GM19438 (cell line): ENCODE results near the gene ZNF318.
"Not testable (repeated sequence)": the region's sequence is repeated elsewhere in the genome, so short reads cannot be mapped to it uniquely, and the experiment has no call there.

Experiments
- ATAC-seq: cut with Tn5 transposase; IDR thresholded peaks from one replicate; pipeline ENCODE4 v1.9.1; 2021; ENCODE audit warnings: low read depth; ENCODE audit not compliant: unreplicated experiment

ZNF318 gene

DNA sequence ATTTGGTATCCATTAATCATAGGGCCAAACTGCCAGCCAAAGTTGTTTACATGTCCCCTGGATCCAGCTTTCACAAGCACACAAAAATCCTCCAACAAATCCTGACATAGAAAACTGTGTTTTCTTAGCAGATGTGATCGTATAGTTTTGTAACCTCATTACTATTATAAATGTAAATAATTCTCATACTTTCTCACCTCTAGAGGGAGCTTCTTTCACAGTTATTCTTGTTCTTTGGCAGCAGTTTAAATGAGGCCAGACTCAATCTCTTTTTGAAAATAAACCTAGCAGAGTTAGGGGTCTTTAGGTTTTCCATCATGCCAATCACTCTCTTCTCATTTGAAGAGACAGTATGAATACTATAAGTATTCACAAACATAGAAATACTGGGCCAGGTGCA lies 17.0 kb upstream of the ZNF318 start:
- no peak for ATAC-seq

DNA sequence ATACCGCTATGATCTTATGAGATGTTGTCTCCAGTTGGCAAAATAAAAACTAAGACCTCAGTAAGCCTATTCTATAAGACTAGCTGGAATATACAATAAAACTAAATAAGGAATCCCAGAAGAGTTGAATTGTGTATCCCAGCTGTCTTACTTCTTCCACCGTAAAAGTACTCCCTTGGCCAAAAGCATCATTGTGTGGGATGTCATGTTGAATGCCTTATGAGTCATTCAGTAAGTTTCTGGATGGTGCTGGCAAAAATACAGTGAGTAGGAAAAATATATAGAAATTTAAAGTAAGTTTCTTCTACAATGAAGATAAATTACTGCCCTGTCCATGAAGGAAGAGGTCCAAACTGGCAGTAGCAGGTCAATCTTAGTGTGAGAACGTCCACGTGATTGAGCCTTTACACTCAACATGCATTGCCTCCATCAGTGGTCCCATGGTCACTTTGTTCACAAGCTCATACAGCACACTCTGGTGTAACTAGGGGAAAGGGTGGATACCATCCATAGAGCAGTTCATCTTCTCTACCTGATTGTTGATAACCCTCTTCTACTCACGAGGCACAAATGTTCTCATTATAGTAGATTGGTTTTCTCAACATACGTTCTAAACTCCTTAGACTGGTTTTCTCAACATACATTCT lies 13.7 kb upstream of the ZNF318 start:
- no peak for ATAC-seq

DNA sequence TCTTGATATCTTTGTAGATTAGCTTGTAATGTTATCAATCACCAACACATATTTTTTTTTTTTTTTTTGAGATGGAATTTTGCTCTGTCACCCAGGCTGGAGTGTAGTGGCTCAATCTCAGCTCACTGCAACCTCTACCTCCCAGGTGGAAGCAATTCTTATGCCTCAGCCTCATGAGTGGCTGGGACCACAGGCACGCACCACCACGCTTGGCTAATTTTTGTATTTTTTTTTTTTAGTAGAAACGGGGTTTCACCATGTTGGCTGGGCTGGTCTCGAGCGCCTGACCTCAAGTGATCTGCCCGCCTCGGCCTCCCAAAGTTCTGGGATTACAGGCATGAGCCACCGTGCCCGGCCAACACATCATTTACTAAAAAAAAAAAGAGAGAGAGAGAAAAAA lies 11.4 kb upstream of the ZNF318 start:
- ATAC-seq, result not testable (repeated sequence)

DNA sequence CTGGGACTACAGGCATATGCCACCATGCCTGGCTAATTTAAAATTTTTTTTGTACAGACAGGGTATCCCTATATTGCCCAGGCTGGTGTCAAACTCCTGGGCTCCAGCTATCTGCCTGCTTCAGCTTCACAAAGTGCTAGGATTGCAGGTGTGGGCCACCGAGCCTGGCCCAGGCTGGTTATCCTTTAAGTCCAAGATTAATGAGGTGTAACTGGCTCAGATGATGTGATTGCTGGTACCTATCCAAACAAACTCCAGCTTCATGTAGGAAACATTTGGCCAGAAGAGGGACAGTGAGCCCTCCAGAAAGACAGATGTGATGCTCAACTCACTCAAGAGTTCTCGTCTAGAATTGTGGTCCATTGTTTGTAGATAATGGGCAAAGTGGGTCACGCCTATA lies 9.2 kb upstream of the ZNF318 start:
- no peak for ATAC-seq

DNA sequence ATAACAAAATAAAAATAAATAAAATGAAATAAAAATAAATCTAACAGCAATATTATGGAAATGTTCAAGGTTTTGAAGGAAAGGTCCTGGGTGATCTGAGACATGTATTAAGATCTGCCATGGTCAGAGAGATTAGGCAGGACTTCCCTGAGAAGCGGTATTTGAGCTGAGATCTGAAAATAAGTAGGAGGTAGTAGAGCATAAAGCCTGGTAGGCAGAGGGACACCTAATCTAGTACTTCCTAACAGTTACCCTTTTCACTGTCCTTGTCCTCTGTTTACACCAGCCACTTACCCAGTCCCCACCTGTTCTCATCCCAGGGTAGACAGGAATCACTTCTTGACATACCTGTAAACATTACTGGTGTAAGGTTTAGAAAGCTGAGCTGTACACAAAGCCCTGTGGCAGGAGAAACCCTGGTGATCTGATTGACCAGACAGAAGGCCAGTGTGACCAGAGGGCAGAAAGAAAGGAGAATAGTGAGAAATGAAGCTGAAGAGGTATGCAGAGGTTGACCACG lies 8.3 kb upstream of the ZNF318 start:
- no peak for ATAC-seq

DNA sequence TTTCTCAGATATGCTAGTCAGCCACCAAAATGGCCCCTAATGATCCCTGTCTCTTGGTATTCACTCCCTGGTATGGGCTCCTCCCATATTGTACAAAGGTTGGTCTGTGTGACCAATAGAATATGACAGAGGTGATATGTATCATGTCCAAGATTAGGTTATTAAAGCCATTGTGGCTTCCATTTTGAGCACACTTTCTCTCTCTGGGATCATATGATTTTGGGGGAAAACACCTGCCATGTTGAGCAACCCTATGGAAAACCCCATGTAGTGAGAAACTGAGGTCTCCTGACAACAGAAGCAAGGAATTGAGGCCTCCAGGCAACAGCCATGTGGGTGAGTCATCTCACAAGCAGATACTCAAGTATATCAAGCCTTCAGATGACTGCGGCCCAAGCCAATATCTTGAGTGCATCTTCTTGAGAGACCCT lies 7.1 kb upstream of the ZNF318 start:
- no peak for ATAC-seq

DNA sequence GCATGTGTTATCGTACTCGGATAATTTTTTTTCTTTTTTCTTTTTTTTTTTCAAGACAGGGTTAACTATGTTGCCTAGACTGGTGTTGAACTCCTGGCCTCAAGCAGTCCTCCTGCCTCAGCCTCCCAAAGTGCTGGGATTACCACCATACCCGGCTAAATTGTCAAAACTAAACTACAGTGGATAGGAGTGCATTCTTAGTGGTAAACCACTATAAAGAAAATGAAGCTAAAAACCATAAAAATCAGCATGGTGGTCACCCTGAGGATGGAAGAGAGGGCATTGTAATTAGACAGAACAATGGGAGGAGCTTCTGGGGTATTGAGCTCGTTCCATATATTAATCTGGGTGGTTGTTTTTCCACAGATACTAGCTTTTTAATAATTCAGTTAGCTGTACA lies 6.2 kb upstream of the ZNF318 start:
- no peak for ATAC-seq

DNA sequence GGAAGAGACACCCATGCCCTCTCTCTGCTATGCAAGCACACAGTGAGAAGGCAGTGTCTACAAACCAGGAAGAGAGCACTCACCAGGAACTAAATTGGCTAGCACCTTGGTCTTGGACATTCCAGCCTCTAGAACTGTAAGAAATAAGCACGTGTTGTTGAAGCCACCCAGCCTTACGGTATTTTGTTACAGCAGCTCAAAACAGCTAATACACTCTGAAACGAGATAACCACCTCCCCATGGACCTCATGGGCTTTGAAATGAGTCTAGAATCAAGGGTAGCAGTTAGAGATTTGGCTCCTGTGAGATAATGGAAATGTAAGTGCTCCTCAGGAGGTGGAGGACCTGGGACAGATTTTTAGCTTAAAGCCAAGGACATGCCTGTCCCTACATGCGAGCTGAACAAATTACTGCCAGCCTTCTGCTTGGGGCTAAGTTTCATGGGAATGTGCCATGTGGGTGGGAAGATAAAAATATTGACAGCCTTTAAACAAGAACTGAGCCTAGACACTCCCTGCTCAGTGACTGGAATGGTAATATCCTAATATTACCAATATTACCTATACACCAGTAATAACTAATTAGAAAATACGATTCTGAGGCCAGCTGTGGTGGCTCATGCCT lies 3.9 kb upstream of the ZNF318 start:
- ATAC-seq, result no peak

DNA sequence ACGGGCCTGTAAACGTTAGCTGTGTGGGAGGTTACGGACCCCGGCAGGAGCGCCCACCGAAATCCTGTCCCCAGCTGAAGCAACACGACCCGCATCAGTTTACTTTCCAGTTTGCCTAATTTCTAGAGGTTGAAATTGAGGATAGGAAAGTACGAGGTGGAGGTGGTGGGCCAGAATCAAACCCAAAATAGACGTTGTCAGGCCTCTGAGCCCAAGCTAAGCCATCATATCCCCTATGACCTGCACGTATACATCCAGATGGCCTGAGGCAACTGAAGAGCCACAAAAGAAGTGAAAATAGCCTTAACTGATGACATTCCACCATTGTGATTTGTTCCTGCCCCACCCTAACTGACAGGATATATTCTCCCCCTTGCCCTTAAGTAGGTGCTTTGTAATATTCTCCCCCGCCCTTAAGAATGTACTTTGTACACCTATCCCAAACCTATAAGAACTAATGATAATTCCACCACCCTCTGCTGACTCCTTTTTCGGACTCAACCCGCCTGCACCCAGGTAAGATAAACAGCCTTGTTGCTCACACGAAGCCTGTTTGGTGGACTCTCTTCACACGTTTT lies 645 bp upstream of the ZNF318 start:
- peak; percentile 18 for ATAC-seq

DNA sequence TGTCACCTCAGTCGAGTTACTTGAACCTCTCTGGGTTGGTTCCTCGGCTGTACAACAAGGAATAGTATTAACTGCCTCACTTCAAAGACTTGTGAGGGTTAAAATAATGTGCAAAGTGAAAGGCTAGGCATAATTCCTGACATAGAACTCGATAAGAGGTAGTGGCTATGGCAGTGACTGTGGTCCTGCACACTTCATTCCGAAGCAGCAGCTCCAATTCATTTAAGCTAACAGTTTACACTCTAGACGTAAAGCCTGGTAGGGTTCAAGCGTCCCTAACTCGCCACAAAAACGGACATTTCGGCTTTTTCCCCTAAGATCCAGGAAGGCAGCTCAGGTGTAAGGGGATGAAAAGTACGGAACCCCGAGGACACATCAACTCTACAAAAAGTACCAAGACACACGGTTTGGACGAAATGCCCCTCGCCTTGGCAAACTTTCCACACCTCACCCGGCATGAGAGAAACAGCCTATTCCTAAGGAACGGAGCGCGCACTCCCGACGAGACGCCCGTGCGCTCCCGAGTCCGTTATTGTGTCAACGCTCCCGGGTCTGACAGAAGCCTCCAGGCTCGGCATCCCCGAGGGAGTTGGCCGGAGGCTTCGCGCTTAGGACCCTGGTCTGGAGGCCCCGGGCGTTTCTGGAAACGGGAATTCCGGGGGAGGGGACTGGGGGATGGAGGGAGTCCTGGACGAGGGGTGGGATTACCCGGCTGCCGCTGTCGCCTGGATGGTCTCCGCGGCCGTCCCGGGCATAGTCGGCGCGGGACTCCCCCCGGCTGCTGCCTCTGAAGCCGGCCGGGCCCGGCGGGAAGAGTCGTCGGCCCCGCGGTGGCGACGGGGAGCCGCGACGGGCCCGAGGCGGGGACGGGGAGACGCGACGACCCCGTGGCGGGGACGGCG lies 937 bp downstream of the ZNF318 start:
- ATAC-seq, result peak; percentile 2

DNA sequence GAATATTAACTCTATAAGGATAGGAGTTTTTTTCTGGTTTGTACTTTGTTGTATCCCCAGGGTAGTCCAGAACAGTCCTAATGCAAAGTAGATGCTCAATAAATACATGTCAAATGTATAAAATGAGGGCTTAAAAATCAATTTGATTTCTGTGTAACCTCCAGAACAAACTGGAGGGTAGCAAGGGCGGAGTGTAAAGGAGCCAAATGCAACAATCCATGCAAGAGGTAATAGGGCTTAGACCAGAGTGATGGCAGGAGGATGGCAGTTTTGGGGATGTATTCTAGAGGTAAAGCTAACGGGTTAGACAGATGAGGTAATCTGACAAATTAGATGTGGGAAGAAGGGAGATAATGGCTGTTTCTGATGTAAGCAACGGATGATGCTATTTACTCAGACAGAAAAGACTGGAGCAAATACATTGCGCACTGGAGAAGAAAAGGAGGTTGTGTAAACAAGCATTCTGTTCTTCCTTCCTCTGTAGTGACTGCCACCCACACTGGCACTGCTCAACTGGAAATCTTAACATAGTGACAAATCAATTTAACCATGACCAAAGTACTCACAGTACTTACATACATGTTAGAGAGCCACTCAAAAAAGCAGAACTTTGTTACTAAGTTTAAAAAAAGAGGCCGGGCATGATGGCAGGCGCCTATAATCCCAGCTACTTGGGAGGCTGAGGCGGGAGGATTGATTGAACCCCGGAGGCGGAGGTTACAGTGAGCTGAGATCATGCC lies 2.0 kb downstream of the ZNF318 start:
- ATAC-seq, result no peak

DNA sequence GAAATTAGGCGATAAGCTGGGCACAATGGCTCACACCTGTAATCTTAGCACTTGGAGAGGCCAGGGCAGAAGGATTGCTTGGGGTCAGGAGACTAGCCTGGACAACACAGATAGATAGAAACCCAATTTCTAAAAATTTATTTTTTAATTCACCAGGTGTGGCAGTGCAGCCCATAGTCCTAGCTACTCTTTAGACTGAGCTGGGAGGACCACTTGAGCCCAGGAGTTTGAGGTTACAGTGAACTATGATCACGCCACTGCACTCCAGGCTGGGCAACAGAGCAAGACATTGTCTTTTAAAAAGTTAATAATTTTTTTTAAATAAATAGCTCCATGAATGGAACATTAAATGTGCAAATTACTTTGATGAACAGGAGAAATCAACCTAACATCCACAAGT lies 8.2 kb downstream of the ZNF318 start:
- no peak for ATAC-seq

DNA sequence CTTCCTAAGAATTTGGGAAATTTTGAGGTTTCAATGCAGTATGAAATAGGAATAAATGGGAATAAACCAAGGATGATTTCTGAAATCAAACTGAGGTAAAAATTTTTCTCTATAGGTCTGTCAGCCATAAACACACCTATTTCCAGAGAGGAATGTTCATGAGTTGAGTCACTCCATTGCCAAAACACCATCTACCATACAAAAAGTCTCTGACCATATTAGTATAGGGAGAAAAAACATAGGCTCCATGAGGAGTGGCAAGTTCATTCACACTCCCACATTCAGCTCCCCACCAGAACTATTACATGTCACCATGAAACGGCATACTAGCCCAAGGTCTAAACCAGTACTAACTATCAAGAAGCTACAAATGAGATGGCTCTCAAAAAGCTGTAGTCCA lies 9.6 kb downstream of the ZNF318 start:
- no peak for ATAC-seq

DNA sequence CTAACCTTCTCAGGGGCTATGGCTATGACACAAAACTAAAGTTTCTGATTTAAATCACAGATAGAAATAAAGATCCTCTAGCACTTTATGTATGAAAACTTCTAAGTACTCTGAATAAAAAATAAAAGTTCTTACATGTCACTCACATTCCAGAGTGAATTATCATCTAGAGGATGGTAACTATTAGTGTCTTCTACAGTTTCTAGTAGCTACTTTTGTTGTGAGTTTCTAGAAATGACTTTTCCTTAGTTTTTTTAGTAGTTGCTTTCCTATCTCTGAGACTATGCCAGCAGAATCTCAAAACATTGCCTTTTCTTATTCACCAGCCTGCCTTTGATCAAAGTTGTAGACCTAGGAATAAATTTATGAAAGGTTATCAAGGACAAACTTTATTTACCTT lies 10.1 kb downstream of the ZNF318 start:
- no peak for ATAC-seq

DNA sequence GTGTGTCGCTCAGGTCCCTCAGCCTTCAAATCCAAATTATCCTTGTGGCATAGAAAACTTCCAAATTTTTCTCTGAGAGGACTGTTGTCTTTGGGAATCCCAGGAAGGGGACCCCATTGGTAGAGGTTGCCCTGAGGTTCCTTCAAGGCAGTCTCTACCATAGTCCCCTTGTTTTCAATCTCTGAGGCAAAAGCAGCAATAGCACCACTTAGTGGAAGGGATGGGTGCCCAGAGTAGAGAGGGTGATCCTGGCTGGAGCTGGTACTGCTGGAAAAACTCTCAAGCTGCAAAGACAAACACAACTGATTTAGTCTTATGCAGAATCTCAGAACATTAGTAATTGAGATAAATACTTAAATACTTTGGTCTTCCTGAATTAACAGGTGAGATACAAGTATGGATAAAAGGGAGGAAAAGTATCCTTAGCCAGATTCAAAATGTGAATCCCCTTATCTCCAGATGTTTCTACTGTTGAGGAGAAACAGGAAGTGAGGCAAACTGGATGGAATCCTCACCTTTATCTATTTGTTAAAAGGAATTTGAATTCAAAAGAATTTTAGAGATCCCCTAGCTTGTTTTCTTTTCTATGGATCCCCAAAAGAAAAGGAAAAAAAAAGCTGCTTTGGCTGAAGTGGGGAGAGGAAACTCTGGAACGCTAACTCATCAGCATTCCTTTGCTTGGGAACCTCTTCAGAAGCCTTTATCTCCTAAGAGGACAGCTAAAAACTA lies 13.4 kb downstream of the ZNF318 start:
- ATAC-seq, result no peak

DNA sequence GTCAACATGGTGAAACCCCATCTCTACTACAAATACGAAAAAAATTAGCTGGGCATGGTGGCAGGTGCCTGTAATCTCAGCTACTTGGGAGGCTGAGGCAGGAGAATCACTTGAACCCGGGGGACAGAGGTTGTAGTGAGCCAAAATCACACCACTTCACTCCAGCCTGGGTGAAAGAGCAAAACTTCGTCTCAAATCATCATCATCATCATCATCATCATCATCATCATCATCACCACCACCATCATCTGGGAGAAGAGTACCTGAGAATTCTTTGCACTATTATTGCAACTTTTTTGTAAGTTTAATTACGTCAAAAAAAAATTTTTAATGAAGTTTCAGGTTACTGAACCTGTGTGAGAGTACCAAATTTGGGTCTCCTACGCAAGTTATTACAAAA lies 17.5 kb downstream of the ZNF318 start:
- not testable (repeated sequence) for ATAC-seq

DNA sequence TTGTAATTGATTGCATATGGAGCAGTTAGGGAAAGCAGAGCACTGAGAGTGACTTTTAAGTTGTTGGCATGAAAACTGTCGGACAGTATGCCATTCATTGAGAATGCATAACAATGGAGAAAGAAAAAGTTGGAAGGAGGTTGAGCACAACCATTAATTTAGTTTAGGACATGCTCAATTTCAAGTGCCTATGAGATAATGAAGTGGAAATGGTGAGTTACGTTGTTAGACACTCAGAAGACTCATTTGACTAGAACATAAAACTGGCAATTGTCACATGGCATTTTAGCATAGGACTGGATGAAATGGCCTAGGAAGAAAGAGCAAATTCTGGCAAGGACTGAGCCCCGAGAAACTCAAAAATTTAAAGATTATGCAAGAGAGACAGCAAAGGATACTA lies 22.0 kb downstream of the ZNF318 start:
- ATAC-seq, result no peak

DNA sequence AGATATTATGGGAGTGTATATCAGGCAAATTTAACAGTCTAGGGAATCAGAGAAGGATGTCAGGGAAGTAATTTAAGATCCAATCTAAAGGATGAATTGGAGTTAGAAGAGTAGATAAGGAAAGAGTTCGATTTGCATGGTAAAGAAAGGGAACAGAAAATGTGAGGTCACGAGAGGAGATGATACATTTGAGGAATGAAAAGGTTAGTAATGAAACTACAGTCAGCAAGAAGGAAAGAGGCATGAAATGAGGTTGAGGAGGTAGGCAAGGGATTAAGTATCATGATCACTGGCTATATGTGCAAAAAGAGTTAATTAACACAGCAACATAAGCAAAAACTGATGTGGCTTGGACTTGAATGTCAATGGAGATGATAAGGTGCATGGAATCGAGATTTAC lies 22.4 kb downstream of the ZNF318 start:
- no peak for ATAC-seq

DNA sequence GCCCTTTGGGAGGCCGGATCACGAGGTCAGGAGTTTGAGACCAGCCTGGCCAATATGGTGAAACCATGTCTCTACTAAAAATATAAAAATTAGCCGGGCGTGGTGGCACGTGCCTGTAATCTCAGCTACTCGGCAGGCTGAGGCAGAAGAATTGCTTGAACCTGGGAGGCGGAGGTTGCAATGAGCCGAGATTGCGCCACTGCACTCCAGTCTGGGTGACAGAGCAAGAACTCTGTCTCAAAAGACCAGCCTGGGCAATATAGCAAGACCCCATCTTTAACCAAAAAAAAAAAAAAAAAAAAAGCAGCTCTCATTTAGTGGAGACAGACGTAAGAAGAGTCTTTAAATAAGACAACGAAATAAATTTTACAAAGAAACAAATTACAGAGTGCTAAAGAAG lies 23.2 kb downstream of the ZNF318 start:
- ATAC-seq, result not testable (repeated sequence)

DNA sequence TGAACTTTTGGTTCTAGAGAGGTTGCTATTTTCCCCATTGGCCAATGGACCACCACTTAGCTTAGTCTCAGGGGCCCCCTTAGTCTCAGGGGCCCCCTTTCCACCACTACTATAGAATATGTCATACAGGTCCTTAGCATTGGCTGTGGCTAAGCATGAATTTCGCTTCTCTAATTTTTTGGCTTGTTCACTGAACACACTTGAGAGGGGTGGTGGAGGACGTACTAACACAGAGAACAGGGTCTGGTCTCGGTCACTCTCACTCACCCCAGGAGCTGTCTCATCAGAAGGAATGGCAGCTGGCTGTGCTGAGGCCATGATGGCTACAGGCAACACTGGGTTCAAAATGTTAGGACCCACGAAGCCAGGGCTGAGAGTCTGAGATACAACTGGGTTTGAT lies 30.3 kb downstream of the ZNF318 start:
- ATAC-seq, result peak; percentile 78
